ENCODE results near the gene CACNG4. TPM values are rescaled to one million over a fixed set of nuclear protein-coding genes. Genes with fewer than 3 reads are reported as not detected.

CACNG4 gene
- total RNA-seq, 1 experiment from 2014 or later, result 0.32 TPM

DNA sequence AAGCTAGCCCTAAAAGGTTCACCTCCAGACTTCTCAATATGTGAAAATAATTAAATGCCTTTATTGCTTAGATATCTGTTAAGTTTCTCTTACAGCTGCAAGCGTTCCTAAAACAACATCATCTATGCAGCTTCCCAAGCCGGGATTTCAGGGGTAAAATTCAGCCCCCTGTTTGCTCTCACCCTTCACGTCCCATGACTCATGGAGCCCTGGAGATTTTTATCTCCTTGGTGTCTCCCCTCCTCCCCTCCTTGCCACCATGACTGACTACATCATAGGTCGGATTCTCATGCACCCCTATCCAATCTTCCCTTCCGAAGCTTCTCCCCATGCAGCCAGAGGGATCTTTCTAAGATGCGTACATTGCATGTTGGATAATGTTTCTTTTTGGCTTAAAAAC, 21.0 kb upstream of the CACNG4 start:
- no peak for DNase-seq (ENCODE audit: extremely low read depth, low read depth)

DNA sequence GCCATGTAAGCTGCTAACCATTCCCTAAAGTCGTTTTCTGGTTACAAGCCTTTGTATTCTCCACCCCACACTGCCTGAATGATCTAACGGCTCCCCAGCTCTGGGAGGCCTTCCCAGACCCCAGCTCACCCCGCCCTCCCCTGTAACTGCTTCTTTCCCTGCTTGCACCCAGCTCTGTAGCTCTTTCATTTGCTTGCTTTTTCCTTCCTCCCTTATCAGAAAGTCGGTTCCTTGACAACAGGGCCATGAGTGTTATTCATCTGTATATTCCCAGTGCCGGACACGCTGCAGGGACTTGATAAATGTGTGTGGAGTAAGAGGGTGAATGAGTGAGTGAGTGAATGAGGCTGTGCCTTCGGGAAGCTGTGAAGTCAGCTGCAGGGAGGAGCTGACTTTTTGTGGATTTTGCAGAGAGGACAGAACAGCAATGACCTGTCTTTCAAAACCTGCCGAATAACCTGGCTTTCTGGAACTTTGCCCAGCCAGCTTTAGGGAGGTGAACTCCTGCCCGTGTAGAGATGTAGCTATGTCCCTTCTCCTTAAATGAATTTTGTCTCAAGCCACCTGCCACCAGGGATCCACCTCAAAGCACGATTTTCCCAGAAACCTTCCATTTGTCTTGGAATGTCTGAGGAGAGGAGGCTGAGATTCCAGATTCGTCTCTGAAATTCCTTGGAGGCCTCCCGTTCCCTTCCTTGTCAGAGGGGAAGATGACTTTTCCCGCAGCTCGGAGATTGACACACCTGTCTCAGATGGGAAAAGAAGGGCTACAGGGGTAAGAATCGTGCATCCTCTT, 20.0 kb upstream of the CACNG4 start:
- no peak for DNase-seq (ENCODE audit: extremely low read depth, low read depth)

- no peak for DNase-seq (ENCODE audit: extremely low read depth, low read depth)
Measured at GRCh38 chr17:66945147-66945835, 19.2 kb upstream of the CACNG4 start.

- no peak for DNase-seq (ENCODE audit: extremely low read depth, low read depth)
Measured at GRCh38 chr17:66946251-66946650, 18.3 kb upstream of the CACNG4 start.

- no peak for DNase-seq (ENCODE audit: extremely low read depth, low read depth)
Measured at GRCh38 chr17:66947311-66947710, 17.2 kb upstream of the CACNG4 start.

GRCh38 chr17:66948061-66948750, 16.3 kb upstream of the CACNG4 start:
- no peak for DNase-seq (ENCODE audit: extremely low read depth, low read depth)

DNA sequence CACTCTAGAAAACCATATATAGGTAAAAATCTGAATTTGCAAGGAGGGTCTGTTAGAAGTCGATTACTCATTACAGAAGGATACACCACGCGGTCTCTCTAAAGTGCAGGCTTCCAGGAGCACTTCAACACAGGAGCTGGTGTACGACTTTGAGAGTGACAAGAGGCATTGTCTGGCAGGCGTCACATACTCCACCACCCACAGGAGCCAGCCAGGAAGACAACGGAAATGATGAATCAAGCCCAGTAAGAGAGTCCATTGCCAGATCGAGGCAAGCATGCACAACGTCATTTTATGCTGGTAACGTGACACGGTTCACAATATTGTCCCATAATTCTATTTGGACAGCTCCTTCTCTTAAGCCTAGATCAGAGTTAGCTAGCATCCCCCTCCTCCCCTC, 15.0 kb upstream of the CACNG4 start:
- DNase-seq (ENCODE audit: extremely low read depth, low read depth), result no peak

DNA sequence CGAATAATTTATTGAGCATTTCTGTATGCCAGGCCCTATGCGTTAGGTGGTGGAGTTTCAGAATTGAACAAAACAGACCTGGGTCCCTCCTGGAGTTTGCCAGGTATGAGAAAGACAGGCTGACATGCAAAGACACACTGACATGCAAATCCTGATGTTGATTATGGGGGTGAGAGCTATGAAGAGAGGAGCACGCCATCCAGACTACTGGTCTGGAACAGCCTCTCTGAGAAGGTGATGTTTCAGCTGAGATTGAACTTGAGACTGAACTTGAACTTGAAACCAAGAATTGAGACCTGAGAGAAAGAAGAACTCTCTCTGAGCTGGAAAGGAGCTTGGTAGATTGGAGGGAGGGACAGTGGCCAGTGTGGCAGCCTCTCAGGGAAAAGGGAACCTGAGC, 14.2 kb upstream of the CACNG4 start:
- no peak for DNase-seq (ENCODE audit: extremely low read depth, low read depth)

- DNase-seq (ENCODE audit: extremely low read depth, low read depth), result no peak
Measured at GRCh38 chr17:66950886-66951604, 13.5 kb upstream of the CACNG4 start.

GRCh38 chr17:66951605-66951953, 12.9 kb upstream of the CACNG4 start:
- DNase-seq (ENCODE audit: extremely low read depth, low read depth), result no peak

DNA sequence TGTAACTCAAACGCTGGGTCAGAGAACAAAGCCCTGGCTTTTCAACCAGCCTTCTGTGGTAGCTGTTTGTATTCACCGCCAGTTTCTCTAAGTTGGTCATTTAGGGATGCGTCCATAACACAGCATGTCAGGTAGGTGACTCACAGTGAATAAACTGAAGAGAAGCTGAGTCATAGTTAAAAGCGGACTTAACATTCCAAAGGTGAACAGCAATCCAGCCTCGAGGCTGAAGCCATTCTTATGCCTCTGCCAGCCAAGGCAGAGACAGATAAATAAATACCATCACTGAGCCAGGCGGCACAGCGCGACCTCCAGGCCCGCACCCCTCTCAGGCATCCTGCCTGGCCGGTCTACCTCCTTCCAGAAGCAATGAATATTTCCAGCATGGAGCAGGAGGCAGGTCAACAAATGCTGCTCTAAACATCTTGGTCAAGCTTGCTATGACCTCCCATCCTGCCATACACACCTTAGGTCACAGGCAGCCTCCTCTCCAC, 12.4 kb upstream of the CACNG4 start:
- DNase-seq (ENCODE audit: extremely low read depth, low read depth), result peak; percentile 82

DNA sequence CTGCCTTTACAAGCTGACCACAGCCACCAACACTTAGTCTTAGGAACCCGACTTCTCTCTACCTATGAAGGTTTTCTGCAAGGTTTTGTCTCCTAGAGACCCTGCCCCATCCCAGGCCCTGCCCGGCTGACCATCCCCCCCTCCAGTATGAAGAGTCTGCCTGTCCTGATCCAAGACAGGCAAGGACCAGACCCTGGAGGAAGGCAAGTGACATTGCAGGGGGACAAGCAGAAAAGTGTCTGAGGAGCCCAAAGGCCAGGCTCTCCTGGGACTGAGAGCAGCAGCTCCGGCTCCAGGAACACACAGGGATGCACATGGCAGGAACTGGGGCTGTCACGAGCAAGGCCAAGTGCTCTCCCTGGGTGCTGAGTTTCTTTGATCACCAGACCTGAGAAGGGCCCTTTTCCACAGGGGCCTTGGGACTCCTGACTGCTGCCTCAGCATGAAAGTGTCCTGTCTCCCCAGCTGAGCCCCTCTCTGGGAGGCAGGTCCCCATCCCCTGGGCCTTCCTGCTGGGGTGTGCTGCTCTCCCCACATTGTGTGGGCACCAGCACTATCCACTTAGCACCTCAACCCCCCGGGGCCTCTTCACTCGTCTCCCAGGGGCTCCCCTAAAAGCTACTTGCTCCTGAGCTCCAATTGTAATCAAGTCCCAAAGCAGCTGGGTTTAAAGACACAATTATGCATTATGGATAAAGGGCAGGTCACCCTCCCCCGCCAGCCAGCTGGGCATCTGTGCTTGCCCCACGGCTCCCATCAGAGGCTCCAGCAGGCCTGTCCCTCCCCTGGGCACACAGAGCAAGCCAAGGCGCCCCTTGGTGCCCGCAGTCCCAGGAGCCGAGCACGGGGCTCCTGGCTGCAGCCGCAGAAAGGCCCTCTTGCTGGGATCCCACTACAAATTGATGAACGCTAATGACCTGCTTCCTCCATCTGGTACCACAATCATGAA, 11.6 kb upstream of the CACNG4 start:
- DNase-seq (ENCODE audit: extremely low read depth, low read depth), result no peak

DNA sequence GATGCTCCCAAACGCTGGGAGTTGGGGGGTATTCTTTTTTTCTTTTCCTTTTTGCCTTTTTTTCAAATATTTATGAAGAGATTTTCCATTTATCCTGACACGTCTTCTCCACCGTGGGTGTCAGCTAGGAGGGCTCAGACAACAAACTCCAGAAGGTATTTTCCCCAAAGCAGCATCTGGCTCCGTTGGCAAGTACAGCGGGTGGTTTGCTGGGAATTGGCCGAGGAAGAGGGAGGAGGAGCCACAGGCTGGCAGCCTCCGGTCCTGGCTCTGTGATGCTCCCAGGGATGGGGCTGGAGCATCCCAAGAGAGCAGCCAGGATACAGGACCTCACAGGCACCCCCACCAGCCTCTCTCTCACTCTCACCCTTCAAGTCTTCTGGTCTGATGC, 10.9 kb upstream of the CACNG4 start:
- DNase-seq (ENCODE audit: extremely low read depth, low read depth), result no peak

DNA sequence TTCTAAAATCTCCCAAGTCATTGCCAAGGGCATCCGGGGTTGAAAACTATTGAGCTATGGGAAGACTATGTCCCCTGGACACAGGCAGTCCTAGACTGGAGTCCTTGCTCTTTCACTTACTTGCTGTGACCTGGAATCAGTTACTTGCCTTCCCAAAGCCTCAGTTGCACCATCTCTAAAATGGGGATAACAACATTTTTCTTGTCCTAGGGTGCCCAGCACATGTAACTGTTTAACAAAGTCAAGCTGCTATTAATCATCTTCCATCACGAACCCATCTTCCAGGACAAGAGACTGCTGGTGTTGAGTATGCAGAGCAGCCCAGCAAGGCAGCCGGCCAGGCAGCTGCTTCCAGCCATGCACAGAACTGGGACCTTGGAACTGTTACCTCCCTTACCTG, 9.9 kb upstream of the CACNG4 start:
- no peak for DNase-seq (ENCODE audit: extremely low read depth, low read depth)

DNA sequence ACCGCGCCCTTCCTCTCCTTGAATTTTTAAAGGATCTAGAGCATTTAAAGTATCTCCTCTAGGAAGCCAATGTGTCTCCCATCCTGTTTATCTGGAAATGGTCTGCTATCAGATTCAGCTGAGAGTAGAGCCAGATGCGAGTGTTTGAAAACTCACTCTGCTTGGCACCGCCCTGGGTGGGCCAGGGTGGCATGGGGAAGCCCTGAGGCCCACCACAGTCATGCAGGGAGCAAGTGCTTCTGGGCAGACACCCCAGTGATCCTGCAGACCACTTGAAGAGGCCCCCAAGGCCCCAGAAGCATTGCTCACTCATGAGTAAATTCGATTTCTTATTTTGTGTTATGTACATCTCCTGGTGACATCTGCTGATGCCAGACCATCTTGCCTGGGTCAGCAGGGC, 8.7 kb upstream of the CACNG4 start:
- no peak for DNase-seq (ENCODE audit: extremely low read depth, low read depth)

DNA sequence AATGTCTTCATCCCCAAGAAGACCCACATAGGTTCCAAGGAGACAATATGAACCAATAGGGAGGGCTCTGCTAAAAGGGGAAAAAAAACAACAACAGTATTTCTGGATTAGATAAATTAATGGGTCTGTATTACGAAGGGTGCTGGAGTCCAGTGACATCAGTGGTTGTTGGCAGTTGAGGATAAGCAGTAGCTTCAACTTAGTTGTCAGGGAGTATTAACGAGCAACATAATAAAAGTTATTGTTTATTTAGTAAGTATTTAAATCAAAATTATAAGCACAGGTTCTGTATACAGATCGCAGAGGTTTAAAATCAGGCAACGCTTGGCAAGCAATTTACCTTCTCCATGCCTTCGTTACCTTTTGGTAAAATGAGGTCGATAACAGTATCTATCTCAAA, 7.6 kb upstream of the CACNG4 start:
- DNase-seq (ENCODE audit: extremely low read depth, low read depth), result no peak

- DNase-seq (ENCODE audit: extremely low read depth, low read depth), result no peak
Measured at GRCh38 chr17:66957343-66957742, 7.2 kb upstream of the CACNG4 start.

DNA sequence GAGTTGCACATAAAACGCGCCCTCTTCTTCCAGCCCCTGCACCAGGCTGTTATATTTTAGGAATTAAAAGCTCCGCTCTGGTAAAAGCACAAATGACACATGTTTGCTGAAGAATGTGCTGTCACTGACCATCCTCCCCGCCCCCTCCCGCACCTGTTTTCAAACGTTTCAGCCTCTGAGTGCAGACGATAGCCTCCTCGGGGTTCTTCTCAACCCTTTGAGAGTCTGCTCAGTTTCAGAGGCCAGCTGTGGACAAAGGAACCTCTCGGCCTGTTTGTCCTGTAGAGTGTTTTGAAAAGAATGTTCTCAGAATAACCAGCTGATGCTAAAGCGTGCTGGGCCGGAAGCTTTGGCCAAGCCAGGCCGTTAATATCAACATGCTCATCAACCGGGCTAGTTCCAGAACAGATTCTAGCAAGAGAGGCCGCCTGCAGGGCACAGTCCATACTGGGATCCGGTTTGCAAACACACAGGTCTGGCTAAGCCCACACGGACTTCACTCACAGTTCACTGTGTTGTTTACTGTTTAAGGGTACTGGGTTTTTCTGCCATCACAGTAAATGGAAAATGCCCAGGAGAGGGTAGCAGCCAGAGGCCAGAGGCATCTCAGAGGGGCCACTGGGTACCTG, 6.4 kb upstream of the CACNG4 start:
- DNase-seq (ENCODE audit: extremely low read depth, low read depth), result no peak

GRCh38 chr17:66959641-66960375, 4.7 kb upstream of the CACNG4 start:
- DNase-seq (ENCODE audit: extremely low read depth, low read depth), result no peak
